H1 (cell line): ENCODE measurements around the gene LAX1. TPM values are rescaled to one million over a fixed set of nuclear protein-coding genes. Genes with fewer than 3 reads are reported as not detected.

Experiments used
- CTCF ChIA-PET: fragments of 300-600 bp; sonication (Branson Sonifier 250); formaldehyde crosslinking; loops from one replicate; lab custom pipeline; 2021; ENCODE audit not compliant: partially characterized antibody; lab: Charles Lee
- POLR2A ChIA-PET: fragments of 300-600 bp; sonication (Branson Sonifier 250); formaldehyde crosslinking; loops from one replicate; lab custom pipeline; 2021; ENCODE audit warnings: inconsistent platforms; ENCODE audit not compliant: partially characterized antibody; lab: Charles Lee
- DNase-seq, 2 experiments: peaks; one replicate each; pipeline versions ENCODE4 v3.0.0 to v3.0.0-alpha.2; 2010 to 2022; ENCODE audit warnings: low spot score in 2 of 2, low read depth in 1 of 2, mixed read lengths in 1 of 2
- FAIRE-seq: peaks from 2 replicates; lab custom pipeline; 2011; peaks lifted over from hg19 to GRCh38; lab: Jason Lieb, UNC
- H2AFZ ChIP-seq: 2 replicates; pipeline ENCODE4 v1.8.1; 2012; ENCODE audit warnings: low read length, inconsistent platforms
- H2AK5ac ChIP-seq: 2 replicates; pipeline ENCODE4 v1.6.1; 2013; ENCODE audit warnings: low read depth, low read length
- H2BK120ac ChIP-seq: replicated peaks from 2 replicates; pipeline ENCODE3; 2013; ENCODE audit warnings: low read depth, low read length, inconsistent platforms
- H2BK12ac ChIP-seq: 2 replicates; pipeline ENCODE4 v1.6.1; 2013; ENCODE audit warnings: low read depth, low read length
- H2BK15ac ChIP-seq: 2 replicates; pipeline ENCODE4 v1.6.1; 2013; ENCODE audit warnings: low read length
- H2BK20ac ChIP-seq: 2 replicates; pipeline ENCODE4 v1.6.1; 2013; ENCODE audit warnings: low read length
- H2BK5ac ChIP-seq: 2 replicates; pipeline ENCODE4 v1.6.1; 2013; ENCODE audit warnings: low read depth, low read length
- H3K14ac ChIP-seq: 2 replicates; pipeline ENCODE4 v1.6.1; 2013; ENCODE audit warnings: inconsistent platforms; ENCODE audit not compliant: insufficient read length
- H3K18ac ChIP-seq: 2 replicates; pipeline ENCODE4 v1.6.1; 2013; ENCODE audit warnings: low read length; ENCODE audit errors: extremely low read depth
- H3K23ac ChIP-seq: 2 replicates; pipeline ENCODE4 v1.6.1; 2013; ENCODE audit warnings: inconsistent platforms; ENCODE audit not compliant: insufficient read length
- H3K23me2 ChIP-seq: 2 replicates; pipeline ENCODE4 v1.6.1; 2013; ENCODE audit warnings: low read depth, low read length
- H3K27ac ChIP-seq: 2 replicates; pipeline ENCODE4 v1.6.1; 2011; ENCODE audit warnings: low read depth, low read length, inconsistent platforms
- H3K27me3 ChIP-seq, 4 experiments: replicated peaks in 1 of 4; 1 replicate in 1 of 4; 2 replicates in 3 of 4; pipeline versions ENCODE4 v1.6.1 to v1.8.1; 2011 to 2013; ENCODE audit warnings: low read length in 3 of 4, mild to moderate bottlenecking in 3 of 4, inconsistent platforms in 2 of 4, mixed read lengths in 2 of 4, moderate library complexity in 1 of 4; ENCODE audit not compliant: control insufficient read depth in 3 of 4, insufficient read depth in 3 of 4; ENCODE audit errors: extremely low read depth in 1 of 4
- H3K36me3 ChIP-seq, 4 experiments: 2 replicates each; pipeline versions ENCODE4 v1.6.1 to v1.8.1; 2011 to 2013; ENCODE audit warnings: mild to moderate bottlenecking in 4 of 4, low read length in 3 of 4, moderate library complexity in 2 of 4, control low read depth in 1 of 4, inconsistent platforms in 1 of 4; ENCODE audit not compliant: insufficient read depth in 4 of 4, control insufficient read depth in 2 of 4
- H3K4ac ChIP-seq: replicated peaks from 2 replicates; pipeline ENCODE3; 2013; ENCODE audit warnings: low read length, low read depth, mixed read lengths, inconsistent platforms; ENCODE audit not compliant: insufficient read length
- H3K4me1 ChIP-seq, 4 experiments: replicated peaks in 1 of 4; 1 replicate in 1 of 4; 2 replicates in 3 of 4; pipeline versions ENCODE4 v1.6.1 to v1.8.1; 2011 to 2013; ENCODE audit warnings: low read length in 3 of 4, inconsistent platforms in 2 of 4, mixed read lengths in 1 of 4; ENCODE audit not compliant: insufficient read depth in 4 of 4, control insufficient read depth in 3 of 4
- H3K4me2 ChIP-seq, 2 experiments: 2 replicates each; pipeline versions ENCODE4 v1.6.1 to v1.8.1; 2011 to 2013; ENCODE audit warnings: low read depth in 2 of 2, low read length in 2 of 2, control low read depth in 1 of 2, inconsistent platforms in 1 of 2, mild to moderate bottlenecking in 1 of 2; ENCODE audit not compliant: insufficient read depth in 1 of 2
- H3K4me3 ChIP-seq, 4 experiments: fragments of 200-600, 300-600 bp in 1 of 4; sonication (generic), shearing (Covaris generic), sonication (Bioruptor Twin) in 1 of 4; 2 replicates each; pipeline versions ENCODE4 v1.5.1 to v1.8.1; 2011 to 2016; ENCODE audit warnings: low read length in 4 of 4, low read depth in 3 of 4, control low read depth in 2 of 4, inconsistent platforms in 2 of 4, mild to moderate bottlenecking in 2 of 4, mixed read lengths in 1 of 4, moderate library complexity in 1 of 4; ENCODE audit not compliant: insufficient read depth in 2 of 4; ENCODE audit errors: extremely low read depth in 1 of 4
- H3K56ac ChIP-seq: replicated peaks from 2 replicates; pipeline ENCODE3; 2013; ENCODE audit warnings: low read depth, mild to moderate bottlenecking, mixed read lengths, low read length, inconsistent platforms; ENCODE audit not compliant: insufficient read length
- H3K79me1 ChIP-seq: 2 replicates; pipeline ENCODE4 v1.6.1; 2013; ENCODE audit warnings: low read depth, low read length, control low read depth
- H3K79me2 ChIP-seq, 2 experiments: 2 replicates each; pipeline versions ENCODE4 v1.6.1 to v1.8.1; 2012 to 2013; ENCODE audit warnings: low read length in 2 of 2, mild to moderate bottlenecking in 2 of 2, inconsistent platforms in 1 of 2; ENCODE audit not compliant: insufficient read depth in 2 of 2, control insufficient read depth in 1 of 2
- H3K9ac ChIP-seq, 4 experiments: replicated peaks in 1 of 4; 1 replicate in 1 of 4; 2 replicates in 3 of 4; pipeline versions ENCODE4 v1.6.1 to v1.8.1; 2011 to 2013; ENCODE audit warnings: low read depth in 3 of 4, low read length in 3 of 4, control low read depth in 2 of 4, mild to moderate bottlenecking in 2 of 4, moderate library complexity in 2 of 4, inconsistent platforms in 1 of 4; ENCODE audit errors: extremely low read depth in 1 of 4
- H3K9me3 ChIP-seq, 2 experiments: 2 replicates each; pipeline versions ENCODE4 v1.6.1 to v1.8.1; 2012 to 2013; ENCODE audit warnings: mild to moderate bottlenecking in 2 of 2, moderate library complexity in 2 of 2, control low read depth in 1 of 2, inconsistent platforms in 1 of 2, low read depth in 1 of 2, low read length in 1 of 2, mixed read lengths in 1 of 2; ENCODE audit not compliant: insufficient read depth in 2 of 2
- H4K20me1 ChIP-seq, 2 experiments: replicated peaks in 1 of 2; 2 replicates each; pipeline versions ENCODE3 to v1.8.1; 2011 to 2013; ENCODE audit warnings: inconsistent platforms in 2 of 2, low read length in 2 of 2, mild to moderate bottlenecking in 1 of 2; ENCODE audit not compliant: insufficient read depth in 2 of 2, control insufficient read depth in 1 of 2
- H4K5ac ChIP-seq: 2 replicates; pipeline ENCODE4 v1.6.1; 2013; ENCODE audit warnings: low read length, low read depth, mixed read lengths, inconsistent platforms; ENCODE audit not compliant: insufficient read length
- H4K8ac ChIP-seq: 2 replicates; pipeline ENCODE4 v1.8.0; 2013; ENCODE audit warnings: mild to moderate bottlenecking, moderate library complexity, low read length, inconsistent platforms; ENCODE audit not compliant: insufficient read depth; ENCODE audit errors: extremely low read depth
- H4K91ac ChIP-seq: replicated peaks from 2 replicates; pipeline ENCODE3; 2013; ENCODE audit warnings: low read length, mixed read lengths, inconsistent platforms; ENCODE audit not compliant: insufficient read length
- EP300 ChIP-seq, 2 experiments: IDR thresholded peaks; 1 replicate in 1 of 2; 2 replicates in 1 of 2; pipeline ENCODE4 v1.6.1; 2011 to 2012; ENCODE audit warnings: low read depth in 2 of 2, low read length in 2 of 2, mild to moderate bottlenecking in 2 of 2, borderline replicate concordance in 1 of 2, inconsistent platforms in 1 of 2, moderate library complexity in 1 of 2
- TAF7 ChIP-seq: optimal IDR thresholded peaks from 2 replicates; pipeline ENCODE3; 2011; ENCODE audit warnings: low read depth, mild to moderate bottlenecking, inconsistent platforms, low read length, moderate library complexity, borderline replicate concordance
- TEAD4 ChIP-seq: IDR thresholded peaks from 2 replicates; pipeline ENCODE4 v1.6.1; 2012; ENCODE audit warnings: low read depth, low read length, inconsistent platforms, mixed read lengths
- WGBS, 2 experiments: shearing (Covaris generic) in 1 of 2; methylation state at CpG; one replicate each; pipeline versions ENCODE4 v1.1.6 to v1.1.7; 2013 to 2015; ENCODE audit warnings: low lambda C conversion rate in 2 of 2, mixed read lengths in 2 of 2, inconsistent platforms in 1 of 2, low coverage in 1 of 2, missing lambda C conversion rate in 1 of 2; ENCODE audit not compliant: insufficient replicate concordance in 2 of 2, insufficient coverage in 1 of 2, insufficient read length in 1 of 2; ENCODE audit errors: extremely low coverage in 1 of 2, missing lambda C conversion rate in 1 of 2; 5-methylcytosine and 5-hydroxymethylcytosine counted together
- polyA plus RNA-seq, 7 experiments: library from polyadenylated mRNA; depleted of rRNA in 3 of 7; stranded (reverse) in 5 of 7; unstranded in 2 of 7; fragments of >200 nt in 5 of 7; fragments of 200-250 nt in 2 of 7; gene quantifications; 1 replicate in 5 of 7; 2 replicates in 1 of 7; 4 replicates in 1 of 7; pipeline versions ENCODE4 v1.2.1 to v1.2.3, GENCODE V29; 2011 to 2013; ENCODE audit warnings: missing spikeins in 2 of 7, mixed read lengths in 2 of 7
- total RNA-seq: library from RNA; stranded (reverse); fragmentation: NEBNext Ultra II Directional; extraction: Animal tissue kit (Norgen Biotek cat#: 25700); gene quantifications from 2 replicates; pipeline ENCODE4 v1.2.1, GENCODE V29; 2021

LAX1 gene
- total and polyA plus RNA-seq, 2 of the 8 experiments (the other 6 are each of a cell fraction or from before 2014, with no cell fraction given): 0.11 TPM; not detected in 1

GRCh38 chr1:203772836-203773235, 7.9 kb downstream of the LAX1 start:
- DNase-seq (no peak), FAIRE-seq (no peak)
- 80% methylated on average over 1 of the region's 1 CpG; no CpG with 5 or more reads in 1 of the 2 experiments for WGBS, 2 experiments
- H3K4me3 ChIP-seq: no peak overlapping the region
- H3K23me2 ChIP-seq: no peaks in the 10 kb centered on the region
- H2BK15ac ChIP-seq: no peak overlapping the region
- no peak overlapping the region for H2BK120ac ChIP-seq
- H4K20me1 ChIP-seq: no peaks in the 10 kb centered on the region
- no peak overlapping the region for H2AFZ ChIP-seq
- no peaks in the 10 kb centered on the region; a peak in 1 of 7 replicates for H3K27me3 ChIP-seq
- H2BK12ac ChIP-seq: no peak overlapping the region
- no peaks in the 10 kb centered on the region for H3K36me3 ChIP-seq
- no peak overlapping the region for H4K5ac ChIP-seq
- no peak overlapping the region for H3K14ac ChIP-seq
- H3K27ac ChIP-seq: no peak overlapping the region
- no peak overlapping the region for H2BK5ac ChIP-seq
- H3K4me1 ChIP-seq: no peaks in the 10 kb centered on the region
- H3K9ac ChIP-seq: no peak overlapping the region
- H3K23ac ChIP-seq: no peak overlapping the region
- H3K4ac ChIP-seq: no peak overlapping the region
- H4K8ac ChIP-seq: no peak overlapping the region
- ChIA-PET CTCF (interaction anchor here (0.7 to 1.0 kb wide), 2 partner anchors 485 to 733 kb away, joined by 3 read pairs; no protein-coding TSS in a partner anchor), POLR2A (interaction anchor here (0.6 to 1.3 kb wide), 2 partner anchors 41 to 48 kb away, joined by 3 read pairs; no protein-coding TSS in a partner anchor)
- no peaks in the 10 kb centered on the region for H3K79me1 ChIP-seq
- H4K91ac ChIP-seq: no peak overlapping the region
- H3K18ac ChIP-seq: no peak overlapping the region
- TF ChIP-seq TAF7 (no peak), TEAD4 (peak; percentile 78), EP300 (IDR thresholded peaks at IDR 0.05; ENCODE audit: borderline replicate concordance in 1 of 2, low read depth in 2 of 2, low read length in 2 of 2) (0 out of 3 replicates have a peak, but pooled peaks of 1 of the 2 experiments have one; percentile 8)
- H3K79me2 ChIP-seq: no peaks in the 10 kb centered on the region
- H3K56ac ChIP-seq: no peak overlapping the region
- H3K9me3 ChIP-seq: peaks cover 0 to 3% of the 10 kb centered on the region in 2 experiments; a peak in 1 of 4 replicates
- H2BK20ac ChIP-seq: no peak overlapping the region
- H2AK5ac ChIP-seq: no peak overlapping the region
- no peak overlapping the region for H3K4me2 ChIP-seq
